DOHH2 (cell line): ENCODE measurements around the gene CKAP2.
"Not testable (repeated sequence)": the region's sequence is repeated elsewhere in the genome, so short reads cannot be mapped to it uniquely, and the experiment has no call there.

ENCODE experiments used
- H3F3A ChIP-seq: fragments of 200-600 bp; sonication (generic), shearing (Covaris generic); 2 replicates; pipeline ENCODE4 v1.6.0; 2016; ENCODE audit warnings: antibody characterized with exemption, mild to moderate bottlenecking; ENCODE audit not compliant: control insufficient read depth, insufficient read depth
- H3K27ac ChIP-seq: fragments of 200-600 bp; sonication (generic); 2 replicates; pipeline ENCODE4 v1.5.1; 2014; ENCODE audit warnings: low read depth, mild to moderate bottlenecking, low read length, moderate library complexity
- H3K27me3 ChIP-seq: fragments of 200-600 bp; sonication (generic); 2 replicates; pipeline ENCODE4 v1.6.1; 2014; ENCODE audit warnings: mild to moderate bottlenecking, low read length, mixed read lengths; ENCODE audit not compliant: control insufficient read depth
- H3K36me3 ChIP-seq: fragments of 200-600 bp; sonication (generic); 2 replicates; pipeline ENCODE4 v1.6.1; 2014; ENCODE audit warnings: mild to moderate bottlenecking, low read length, moderate library complexity, mixed read lengths; ENCODE audit not compliant: control insufficient read depth
- H3K4me1 ChIP-seq: fragments of 200-600 bp; sonication (generic); 2 replicates; pipeline ENCODE4 v1.6.1; 2014; ENCODE audit warnings: mild to moderate bottlenecking, low read length, mixed read lengths; ENCODE audit not compliant: control insufficient read depth
- H3K4me2 ChIP-seq: fragments of 200-600 bp; sonication (generic); 2 replicates; pipeline ENCODE4 v1.6.0; 2014; ENCODE audit warnings: mild to moderate bottlenecking, low read length, moderate library complexity
- H3K4me3 ChIP-seq: fragments of 200-600 bp; sonication (generic); 2 replicates; pipeline ENCODE4 v1.5.1; 2014; ENCODE audit warnings: mild to moderate bottlenecking, low read length, mixed read lengths
- H3K79me2 ChIP-seq: fragments of 200-600 bp; sonication (generic); 2 replicates; pipeline ENCODE4 v1.6.1; 2014; ENCODE audit warnings: mild to moderate bottlenecking, low read length, mixed read lengths; ENCODE audit not compliant: control insufficient read depth
- H3K9me2 ChIP-seq: fragments of 200-600 bp; sonication (generic); replicated peaks from 2 replicates; pipeline ENCODE4 v1.6.1; 2014; ENCODE audit warnings: mild to moderate bottlenecking, low read length, mixed read lengths; ENCODE audit not compliant: control insufficient read depth
- H3K9me3 ChIP-seq: fragments of 200-600 bp; sonication (generic); 2 replicates; pipeline ENCODE4 v1.6.1; 2014; ENCODE audit warnings: antibody characterized with exemption, low read length, mixed read lengths; ENCODE audit not compliant: control insufficient read depth, insufficient read depth
- H4K20me1 ChIP-seq: fragments of 200-600 bp; sonication (generic); 2 replicates; pipeline ENCODE4 v1.6.0; 2014; ENCODE audit warnings: low read depth, mild to moderate bottlenecking, antibody characterized with exemption, low read length, moderate library complexity; ENCODE audit not compliant: control insufficient read depth, insufficient read depth
- EZH2phosphoT487 ChIP-seq: fragments of 200-600 bp; sonication (generic); IDR thresholded peaks from 2 replicates; pipeline ENCODE4 v1.6.1; 2017; ENCODE audit warnings: borderline replicate concordance, mild to moderate bottlenecking, antibody characterized with exemption, low read length, moderate library complexity, mixed read lengths
- TF ChIP-seq, protein P1 (sequence below): fragments of 200-600 bp; sonication (generic); IDR thresholded peaks from one replicate; pipeline ENCODE4 v1.5.1; 2014; ENCODE audit warnings: antibody characterized with exemption, mild to moderate bottlenecking, low read depth, low read length; ENCODE audit not compliant: poor library complexity, severe bottlenecking

The CKAP2 gene, protein sequence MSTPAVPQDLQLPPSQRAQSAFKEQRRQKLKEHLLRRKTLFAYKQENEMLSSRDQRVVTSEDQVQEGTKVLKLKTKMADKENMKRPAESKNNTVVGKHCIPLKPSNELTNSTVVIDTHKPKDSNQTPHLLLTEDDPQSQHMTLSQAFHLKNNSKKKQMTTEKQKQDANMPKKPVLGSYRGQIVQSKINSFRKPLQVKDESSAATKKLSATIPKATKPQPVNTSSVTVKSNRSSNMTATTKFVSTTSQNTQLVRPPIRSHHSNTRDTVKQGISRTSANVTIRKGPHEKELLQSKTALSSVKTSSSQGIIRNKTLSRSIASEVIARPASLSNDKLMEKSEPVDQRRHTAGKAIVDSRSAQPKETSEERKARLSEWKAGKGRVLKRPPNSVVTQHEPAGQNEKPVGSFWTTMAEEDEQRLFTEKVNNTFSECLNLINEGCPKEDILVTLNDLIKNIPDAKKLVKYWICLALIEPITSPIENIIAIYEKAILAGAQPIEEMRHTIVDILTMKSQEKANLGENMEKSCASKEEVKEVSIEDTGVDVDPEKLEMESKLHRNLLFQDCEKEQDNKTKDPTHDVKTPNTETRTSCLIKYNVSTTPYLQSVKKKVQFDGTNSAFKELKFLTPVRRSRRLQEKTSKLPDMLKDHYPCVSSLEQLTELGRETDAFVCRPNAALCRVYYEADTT

DNA sequence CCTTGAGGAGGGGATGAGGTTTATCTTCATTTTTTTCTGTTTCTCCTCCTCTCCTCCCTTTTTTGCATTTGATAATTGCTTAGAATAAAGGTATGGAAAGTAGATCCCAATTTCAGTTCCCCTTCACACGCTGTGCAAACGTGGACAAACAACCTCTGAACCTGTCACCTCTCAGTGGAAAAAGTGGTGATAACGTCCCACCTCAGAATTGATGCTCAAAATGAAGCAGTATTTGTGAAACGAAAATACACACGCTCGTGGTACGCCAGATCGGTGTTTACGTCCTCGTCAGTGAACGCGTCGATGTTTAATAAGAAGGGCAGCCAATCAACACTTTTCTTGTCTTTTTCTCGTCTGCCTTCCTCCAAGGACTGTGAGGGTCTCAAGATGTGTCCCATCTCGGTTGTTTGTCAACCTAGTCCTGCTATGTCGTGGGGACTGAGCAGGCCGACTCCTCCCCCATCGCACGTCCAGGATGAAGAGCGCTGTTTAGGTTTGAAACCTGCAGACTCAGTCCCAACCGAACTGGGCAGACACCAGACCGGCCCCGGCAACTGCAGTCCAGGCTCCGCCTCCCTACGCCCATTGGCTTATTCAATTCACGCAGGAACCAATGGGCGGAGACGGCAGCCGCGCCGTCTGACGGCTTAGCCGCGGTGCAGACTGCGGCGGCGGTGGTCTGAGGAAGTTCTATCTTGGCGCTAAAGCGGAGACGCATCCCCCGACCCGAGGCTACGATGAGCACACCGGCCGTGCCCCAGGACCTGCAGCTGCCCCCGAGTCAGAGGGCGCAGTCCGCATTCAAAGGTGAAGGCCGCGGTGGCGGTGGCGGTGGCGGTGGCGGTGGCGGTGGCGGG is at the start of gene CKAP2:
Gene CKAP2 (plus strand): TSS at position 659 of the 857 bp plus-strand sequence. CDS start 79 bp downstream, at position 738.
- peaks cover 12% of the 10 kb centered on the region; the same call in 1 of the 2 replicates for H4K20me1 ChIP-seq
- peak within 1 kb of the TSS; percentile 89 for H3K27ac ChIP-seq
- H3K4me3 ChIP-seq: peak within 1 kb of the TSS; percentile 91
- no peaks in the 10 kb centered on the region for H3K9me3 ChIP-seq
- H3K9me2 ChIP-seq: no peaks in the 10 kb centered on the region
- H3K4me2 ChIP-seq: peak within 1 kb of the TSS; percentile 79
- H3K27me3 ChIP-seq: no peaks in the 10 kb centered on the region
- peaks cover 9% of the 10 kb centered on the region for H3F3A ChIP-seq
- H3K4me1 ChIP-seq: peaks cover 32% of the 10 kb centered on the region
- H3K36me3 ChIP-seq: peaks cover 38% of the 10 kb centered on the region
- peaks cover 58% of the 10 kb centered on the region for H3K79me2 ChIP-seq
- TF ChIP-seq, protein P1, sequence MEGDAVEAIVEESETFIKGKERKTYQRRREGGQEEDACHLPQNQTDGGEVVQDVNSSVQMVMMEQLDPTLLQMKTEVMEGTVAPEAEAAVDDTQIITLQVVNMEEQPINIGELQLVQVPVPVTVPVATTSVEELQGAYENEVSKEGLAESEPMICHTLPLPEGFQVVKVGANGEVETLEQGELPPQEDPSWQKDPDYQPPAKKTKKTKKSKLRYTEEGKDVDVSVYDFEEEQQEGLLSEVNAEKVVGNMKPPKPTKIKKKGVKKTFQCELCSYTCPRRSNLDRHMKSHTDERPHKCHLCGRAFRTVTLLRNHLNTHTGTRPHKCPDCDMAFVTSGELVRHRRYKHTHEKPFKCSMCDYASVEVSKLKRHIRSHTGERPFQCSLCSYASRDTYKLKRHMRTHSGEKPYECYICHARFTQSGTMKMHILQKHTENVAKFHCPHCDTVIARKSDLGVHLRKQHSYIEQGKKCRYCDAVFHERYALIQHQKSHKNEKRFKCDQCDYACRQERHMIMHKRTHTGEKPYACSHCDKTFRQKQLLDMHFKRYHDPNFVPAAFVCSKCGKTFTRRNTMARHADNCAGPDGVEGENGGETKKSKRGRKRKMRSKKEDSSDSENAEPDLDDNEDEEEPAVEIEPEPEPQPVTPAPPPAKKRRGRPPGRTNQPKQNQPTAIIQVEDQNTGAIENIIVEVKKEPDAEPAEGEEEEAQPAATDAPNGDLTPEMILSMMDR: no peak
- TF ChIP-seq EZH2phosphoT487: no peak

DNA sequence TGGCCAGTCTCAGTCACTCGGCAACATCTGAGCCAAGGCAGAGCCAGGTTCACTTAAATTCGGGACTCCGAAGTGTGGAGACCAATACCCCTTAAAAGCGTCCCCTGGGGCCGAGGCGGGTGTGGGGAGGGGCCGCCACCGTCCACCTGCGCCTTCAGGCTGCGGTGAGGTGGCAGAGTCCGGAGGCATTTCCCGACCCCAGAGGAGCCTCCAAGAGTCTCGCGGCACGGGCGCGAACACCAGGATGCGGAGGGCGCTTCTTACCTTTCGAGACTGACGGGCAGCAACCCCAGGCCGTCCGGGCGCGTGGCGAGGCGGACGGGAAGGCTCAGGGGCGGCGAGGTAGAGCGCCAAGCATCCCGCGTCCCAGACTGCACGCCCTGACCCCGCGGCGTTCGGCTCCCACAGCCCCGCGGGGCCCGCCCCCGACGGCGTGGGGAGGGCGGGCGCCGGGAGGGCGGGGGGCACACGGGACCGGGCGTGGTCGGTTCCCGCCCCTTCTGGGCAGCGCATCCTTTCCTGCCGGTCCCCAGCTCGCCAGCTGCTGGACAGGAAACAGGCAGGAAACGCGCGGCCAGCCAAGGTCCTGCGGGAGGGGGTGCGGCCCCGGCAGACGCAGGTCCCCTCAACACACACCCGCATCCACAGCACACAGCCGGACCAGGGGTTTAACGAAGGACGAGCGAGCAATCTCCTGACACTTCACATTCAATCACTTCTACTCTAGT is 49.3 kb upstream of the CKAP2 start, which contains the start of gene THSD1:
Gene THSD1 (minus strand): TSS at position 406 of the 728 bp plus-strand sequence. CDS start 3,572 bp downstream, outside the sequence.
- Histone ChIP-seq H3K9me2 (no peaks in the 10 kb centered on the region), H3K79me2 (no peaks in the 10 kb centered on the region), H3F3A (no peaks in the 10 kb centered on the region), H4K20me1 (no peaks in the 10 kb centered on the region), H3K4me3 (no peak within 1 kb of the TSS), H3K9me3 (no peaks in the 10 kb centered on the region), H3K4me1 (peaks cover 9% of the 10 kb centered on the region), H3K27me3 (peaks cover 14% of the 10 kb centered on the region), H3K27ac (no peak within 1 kb of the TSS), H3K4me2 (peak within 1 kb of the TSS; percentile 8; the same call in 1 of the 2 replicates), H3K36me3 (no peaks in the 10 kb centered on the region)
- TF ChIP-seq EZH2phosphoT487: peak; percentile 36; the same call in 1 of the 2 replicates
- TF ChIP-seq, protein P1: no peak

- Histone ChIP-seq H3F3A (no peaks in the 10 kb centered on the region), H3K4me3 (no peak overlapping the region), H3K27ac (no peak overlapping the region), H3K79me2 (no peaks in the 10 kb centered on the region), H3K4me2 (no peak overlapping the region), H4K20me1 (no peaks in the 10 kb centered on the region), H3K9me2 (no peaks in the 10 kb centered on the region), H3K36me3 (0 out of 2 replicates have a peak, but pooled peaks cover 2% of the 10 kb centered on the region), H3K27me3 (peaks cover 14% of the 10 kb centered on the region), H3K9me3 (no peaks in the 10 kb centered on the region), H3K4me1 (peaks cover 9% of the 10 kb centered on the region)
- no peak for TF ChIP-seq EZH2phosphoT487
- TF ChIP-seq, protein P1: no peak
Observed at GRCh38 chr13:52406629-52407028, 48.6 kb upstream of the CKAP2 start.

- H3K4me1 ChIP-seq, H3K4me2 ChIP-seq, H3K4me3 ChIP-seq, H3F3A ChIP-seq, H3K79me2 ChIP-seq, H3K9me2 ChIP-seq, H3K9me3 ChIP-seq, H3K27ac ChIP-seq, H4K20me1 ChIP-seq, H3K36me3 ChIP-seq: not testable (repeated sequence)
- peaks cover 14% of the 10 kb centered on the region for H3K27me3 ChIP-seq
Observed at GRCh38 chr13:52407436-52407835, 47.8 kb upstream of the CKAP2 start.
